Type B pancreatic cell (in vitro differentiated cells): ENCODE measurements around the gene OLFML1. TPM values are rescaled to one million over a fixed set of nuclear protein-coding genes. Genes with fewer than 3 reads are reported as not detected.

ENCODE experiments used
- DNase-seq: peaks from one replicate; pipeline ENCODE4 v3.0.0; 2021; ENCODE audit warnings: mixed read lengths; ENCODE audit not compliant: unreplicated experiment; ENCODE audit errors: extremely low spot score
- H3K27ac Mint-ChIP-seq: 2 replicates; pipeline ENCODE4 v1.8.0; 2021; ENCODE audit warnings: mild to moderate bottlenecking, mixed read lengths
- H3K27me3 Mint-ChIP-seq: 2 replicates; pipeline ENCODE4 v1.8.0; 2021; ENCODE audit warnings: mixed read lengths
- H3K36me3 Mint-ChIP-seq: 2 replicates; pipeline ENCODE4 v1.8.0; 2021; ENCODE audit warnings: mixed read lengths
- H3K4me1 Mint-ChIP-seq: one replicate; pipeline ENCODE4 v1.8.0; 2021; ENCODE audit warnings: mixed read lengths; ENCODE audit not compliant: unreplicated experiment
- H3K4me3 Mint-ChIP-seq: 2 replicates; pipeline ENCODE4 v1.8.0; 2021; ENCODE audit warnings: mild to moderate bottlenecking, mixed read lengths
- H3K9me3 Mint-ChIP-seq: 2 replicates; pipeline ENCODE4 v1.8.0; 2021; ENCODE audit warnings: mixed read lengths
- long read RNA-seq: library from polyadenylated mRNA; unstranded; transcript quantifications from one replicate; pipeline ENCODE4 v2.0.0, GENCODE V29; 2020
- total RNA-seq: library from RNA; stranded (reverse); gene quantifications from 2 replicates; pipeline ENCODE4 v1.2.1, GENCODE V29; 2021; ENCODE audit warnings: low replicate concordance
- TF ChIP-seq, protein P1 (sequence below): fragments of 200-600 bp; sonication (generic); conservative IDR thresholded peaks from 2 replicates; pipeline ENCODE4 v1.5.0; 2021; ENCODE audit warnings: antibody characterized with exemption, mild to moderate bottlenecking

Gene OLFML1
- 0.83 and 11.8 TPM in 2 replicates for total RNA-seq
- long read RNA-seq, partial matches to known transcripts = 0 of 2 reads
- long read RNA-seq, other reads (novel, unspliced or antisense) = 0 of 2 reads

DNA sequence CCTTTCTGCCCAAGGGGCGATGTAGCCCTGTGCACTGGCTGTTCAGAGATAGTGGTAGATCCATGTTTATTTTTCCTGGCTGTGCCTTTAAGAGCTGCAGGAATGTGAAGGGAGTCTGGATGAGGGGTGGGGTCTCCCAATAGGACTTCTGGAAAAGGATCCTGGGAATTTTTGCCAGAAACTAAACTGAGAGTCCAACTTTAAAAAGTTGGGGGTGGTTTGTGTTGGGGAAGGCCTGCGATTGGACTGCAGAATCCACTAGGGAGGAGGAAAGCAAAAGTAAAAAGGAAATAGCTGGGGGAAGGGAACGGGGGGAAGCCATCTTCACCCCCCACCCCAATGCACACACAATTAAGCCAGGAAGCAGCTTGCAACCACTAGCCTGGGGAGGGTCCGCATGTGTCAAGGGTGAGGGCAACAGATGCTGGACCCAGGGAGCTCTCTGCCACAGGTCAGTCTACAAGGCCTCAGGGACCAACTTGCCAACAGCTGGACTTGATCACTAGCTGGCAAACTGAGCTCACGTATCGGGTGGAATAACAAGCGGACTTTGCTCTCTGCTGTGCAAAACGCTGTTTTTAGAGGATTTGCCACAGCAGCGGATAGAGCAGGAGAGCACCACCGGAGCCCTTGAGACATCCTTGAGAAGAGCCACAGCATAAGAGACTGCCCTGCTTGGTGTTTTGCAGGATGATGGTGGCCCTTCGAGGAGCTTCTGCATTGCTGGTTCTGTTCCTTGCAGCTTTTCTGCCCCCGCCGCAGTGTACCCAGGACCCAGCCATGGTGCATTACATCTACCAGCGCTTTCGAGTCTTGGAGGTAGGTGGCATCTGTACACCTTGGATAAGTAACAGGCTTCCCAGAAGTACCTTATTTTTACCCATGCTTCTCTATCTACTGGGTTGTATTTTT lies at the start of gene OLFML1:
TSS of gene OLFML1 (plus strand) at position 321 of the 912 bp plus-strand sequence. CDS start at position 691, 370 bp downstream.
- no peak for DNase-seq
- H3K27ac Mint-ChIP-seq = peak within 1 kb of the TSS; percentile 42
- peaks cover 18% of the 10 kb centered on the region for H3K4me1 Mint-ChIP-seq
- TF ChIP-seq, protein P1, sequence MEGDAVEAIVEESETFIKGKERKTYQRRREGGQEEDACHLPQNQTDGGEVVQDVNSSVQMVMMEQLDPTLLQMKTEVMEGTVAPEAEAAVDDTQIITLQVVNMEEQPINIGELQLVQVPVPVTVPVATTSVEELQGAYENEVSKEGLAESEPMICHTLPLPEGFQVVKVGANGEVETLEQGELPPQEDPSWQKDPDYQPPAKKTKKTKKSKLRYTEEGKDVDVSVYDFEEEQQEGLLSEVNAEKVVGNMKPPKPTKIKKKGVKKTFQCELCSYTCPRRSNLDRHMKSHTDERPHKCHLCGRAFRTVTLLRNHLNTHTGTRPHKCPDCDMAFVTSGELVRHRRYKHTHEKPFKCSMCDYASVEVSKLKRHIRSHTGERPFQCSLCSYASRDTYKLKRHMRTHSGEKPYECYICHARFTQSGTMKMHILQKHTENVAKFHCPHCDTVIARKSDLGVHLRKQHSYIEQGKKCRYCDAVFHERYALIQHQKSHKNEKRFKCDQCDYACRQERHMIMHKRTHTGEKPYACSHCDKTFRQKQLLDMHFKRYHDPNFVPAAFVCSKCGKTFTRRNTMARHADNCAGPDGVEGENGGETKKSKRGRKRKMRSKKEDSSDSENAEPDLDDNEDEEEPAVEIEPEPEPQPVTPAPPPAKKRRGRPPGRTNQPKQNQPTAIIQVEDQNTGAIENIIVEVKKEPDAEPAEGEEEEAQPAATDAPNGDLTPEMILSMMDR = no peak
- H3K9me3 Mint-ChIP-seq = peaks cover 5% of the 10 kb centered on the region
- H3K27me3 Mint-ChIP-seq = no peaks in the 10 kb centered on the region
- H3K36me3 Mint-ChIP-seq = peaks cover 8% of the 10 kb centered on the region
- H3K4me3 Mint-ChIP-seq = peak within 1 kb of the TSS; percentile 86

DNA sequence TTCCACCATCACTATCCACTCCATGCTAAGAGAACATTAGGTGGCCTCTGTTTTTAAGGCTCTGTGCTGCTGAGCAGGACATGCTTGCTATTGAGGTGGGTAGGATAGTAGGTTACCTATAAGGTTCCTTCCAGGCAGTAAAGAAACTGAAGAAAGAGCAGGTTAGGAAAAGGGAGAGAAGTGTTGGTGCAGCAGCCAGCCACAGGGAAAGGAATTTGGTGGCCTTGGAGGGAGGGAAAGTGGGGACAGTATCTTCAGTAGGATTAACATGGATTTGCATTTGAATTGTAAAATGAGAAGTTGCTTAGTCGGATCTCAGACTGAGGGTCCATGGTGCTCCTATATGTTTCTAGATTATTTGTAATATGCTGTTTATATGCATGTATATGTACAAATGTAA lies 49.2 kb upstream of the OLFML1 start:
- Mint-ChIP-seq H3K36me3 (no peaks in the 10 kb centered on the region), H3K27me3 (peaks cover 4% of the 10 kb centered on the region), H3K27ac (no peak overlapping the region), H3K9me3 (peaks cover 5% of the 10 kb centered on the region), H3K4me3 (no peak overlapping the region), H3K4me1 (peaks cover 17% of the 10 kb centered on the region)
- DNase-seq = no peak
- TF ChIP-seq, protein P1 = no peak

DNA sequence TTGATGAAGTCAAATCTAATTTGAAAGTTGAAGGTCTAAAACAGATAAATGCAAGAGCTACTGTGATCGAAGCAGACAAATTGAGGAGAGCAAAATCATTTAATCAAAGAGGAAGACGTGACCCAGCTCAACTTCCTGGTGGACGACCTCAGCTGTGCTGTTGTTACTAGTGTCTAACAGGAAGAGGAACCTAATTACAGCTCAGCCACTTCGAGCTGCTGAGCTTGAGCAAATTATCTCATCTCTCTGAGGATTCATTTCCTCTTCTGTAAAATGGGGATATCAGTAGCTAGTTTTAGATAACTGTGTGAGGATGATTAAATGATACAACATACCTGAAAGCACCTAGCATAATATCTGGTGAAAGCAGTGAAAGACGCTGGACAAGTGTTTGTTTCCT lies 48.6 kb upstream of the OLFML1 start:
- no peaks in the 10 kb centered on the region for H3K36me3 Mint-ChIP-seq
- DNase-seq = no peak
- peaks cover 17% of the 10 kb centered on the region for H3K4me1 Mint-ChIP-seq
- peaks cover 5% of the 10 kb centered on the region for H3K9me3 Mint-ChIP-seq
- H3K27ac Mint-ChIP-seq = no peak overlapping the region
- TF ChIP-seq, protein P1 = no peak
- peaks cover 4% of the 10 kb centered on the region for H3K27me3 Mint-ChIP-seq
- H3K4me3 Mint-ChIP-seq = no peak overlapping the region

DNA sequence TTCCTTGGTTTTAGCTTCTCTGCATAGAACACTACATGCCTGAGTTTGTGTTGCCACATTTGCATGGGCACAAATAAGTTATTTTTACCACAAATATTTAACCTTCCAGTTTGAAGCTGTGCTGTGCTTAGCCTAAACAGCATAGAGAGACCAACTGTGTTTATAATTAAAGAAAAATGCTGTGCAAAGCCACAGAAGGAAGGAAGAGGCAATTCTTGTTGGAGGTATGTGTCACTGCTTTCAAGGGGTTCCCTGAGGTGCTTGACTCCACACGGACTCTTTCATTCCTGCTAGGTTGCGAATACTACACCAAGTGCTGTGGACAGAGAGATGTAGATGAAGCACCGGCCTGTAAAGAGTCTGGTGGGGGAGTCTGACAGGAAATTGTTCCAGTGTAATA lies 47.6 kb upstream of the OLFML1 start:
- H3K4me3 Mint-ChIP-seq = no peak overlapping the region

DNA sequence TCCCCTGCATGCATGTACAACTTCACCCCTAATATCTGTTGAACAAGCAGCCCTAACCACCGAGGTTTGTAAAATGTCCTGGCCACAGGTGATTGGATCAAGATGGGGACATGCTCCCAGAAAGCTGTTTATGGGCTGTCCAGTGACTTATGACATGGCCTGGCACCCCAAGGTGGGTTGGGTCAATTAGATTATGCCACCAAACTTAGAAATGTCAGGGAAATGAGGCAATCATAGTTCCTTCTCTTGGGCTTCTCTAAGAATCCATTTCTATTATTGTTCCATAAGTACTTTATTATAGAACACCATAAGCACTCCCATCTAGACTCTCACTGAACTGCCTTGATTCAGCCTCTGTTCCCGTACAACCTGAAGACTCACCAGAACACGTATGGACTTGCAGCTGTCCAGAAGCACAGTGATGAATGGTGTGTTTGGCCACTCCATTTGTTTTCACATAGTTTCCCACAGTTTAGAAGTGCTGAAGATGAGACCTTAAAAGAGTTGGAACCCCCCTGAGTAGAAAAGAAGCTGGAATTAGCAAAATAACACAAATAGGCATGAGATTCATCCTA lies 45.5 kb upstream of the OLFML1 start:
- TF ChIP-seq, protein P1 = no peak
- H3K27ac Mint-ChIP-seq = no peak overlapping the region
- H3K9me3 Mint-ChIP-seq = no peaks in the 10 kb centered on the region
- H3K36me3 Mint-ChIP-seq = no peaks in the 10 kb centered on the region
- peaks cover 4% of the 10 kb centered on the region for H3K27me3 Mint-ChIP-seq
- DNase-seq = no peak
- H3K4me1 Mint-ChIP-seq = peaks cover 22% of the 10 kb centered on the region
- no peak overlapping the region for H3K4me3 Mint-ChIP-seq

More for the DNA sequence above, 47.6 kb upstream of the OLFML1 start:
- DNase-seq = no peak
- peaks cover 5% of the 10 kb centered on the region for H3K9me3 Mint-ChIP-seq
- TF ChIP-seq, protein P1 = no peak
- peaks cover 17% of the 10 kb centered on the region for H3K4me1 Mint-ChIP-seq
- no peak overlapping the region for H3K27ac Mint-ChIP-seq
- H3K36me3 Mint-ChIP-seq = no peaks in the 10 kb centered on the region
- peaks cover 4% of the 10 kb centered on the region for H3K27me3 Mint-ChIP-seq
